Measurements from ENCODE around the gene KIR2DL1.
"Not testable (repeated sequence)": the region's sequence is repeated elsewhere in the genome, so short reads cannot be mapped to it uniquely, and the experiment has no call there.

The KIR2DL1 gene

DNA sequence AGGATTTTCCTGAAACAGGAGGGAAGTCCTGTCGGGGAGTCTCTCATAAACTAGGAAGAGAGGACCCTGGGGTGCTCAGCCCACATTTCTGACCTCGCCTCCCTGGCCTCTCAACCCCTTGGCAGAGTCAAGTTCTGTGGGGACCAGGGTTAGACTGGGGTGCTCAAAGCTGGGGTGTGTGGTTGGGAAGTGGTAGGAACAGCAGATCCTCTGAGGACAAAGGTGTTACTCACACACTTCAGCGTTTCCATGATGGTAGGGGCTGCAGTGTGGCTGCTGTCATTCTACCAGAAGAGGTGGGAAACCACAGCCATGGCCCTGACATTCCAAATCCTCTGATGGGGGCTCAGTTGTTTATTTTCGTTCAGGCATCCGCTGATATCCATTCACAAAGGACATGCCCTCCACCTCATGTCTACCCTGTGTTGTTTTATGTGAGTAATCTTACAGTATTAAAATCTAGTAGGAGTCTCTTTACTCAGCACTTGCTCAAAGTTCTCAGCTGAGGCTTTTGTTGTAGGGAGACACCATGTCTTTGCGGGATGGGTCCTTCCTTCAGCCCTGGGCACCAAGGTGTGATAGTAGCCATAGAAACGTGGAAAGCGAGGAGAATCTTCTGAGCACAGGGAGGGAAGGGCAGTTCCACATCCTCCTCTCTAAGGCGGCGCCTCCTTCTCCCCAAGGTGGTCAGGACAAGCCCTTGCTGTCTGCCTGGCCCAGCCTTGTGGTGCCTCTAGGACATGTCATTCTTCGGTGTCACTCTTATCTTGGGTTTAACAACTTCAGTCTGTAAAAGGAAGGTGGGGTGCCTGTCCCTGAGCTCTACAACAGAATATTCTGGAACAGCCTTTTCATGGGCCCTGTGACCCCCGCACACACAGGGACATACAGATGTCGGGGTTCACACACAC lies 29.8 kb upstream of the KIR2DL1 start:
- no peak overlapping the region for H3K4me3 ChIP-seq (ENCODE audit: low read length)
- H3K9me3 ChIP-seq (ENCODE audit: control insufficient read depth, insufficient read depth, low read length), result peaks cover 20% of the 10 kb centered on the region
- H3K27ac ChIP-seq (ENCODE audit: low read length), result no peak overlapping the region
- WGBS (ENCODE audit: insufficient coverage, insufficient read length), result no CpG with 5 or more reads among the region's 13 CpGs
- no peak for DNase-seq (ENCODE audit: low read depth, low spot score)
- no peaks in the 10 kb centered on the region for H3K4me1 ChIP-seq (ENCODE audit: control insufficient read depth, insufficient read depth, low read length)
- no peaks in the 10 kb centered on the region for H3K27me3 ChIP-seq (ENCODE audit: control insufficient read depth, insufficient read depth, low read length)
- no peaks in the 10 kb centered on the region for H3K36me3 ChIP-seq (ENCODE audit: control insufficient read depth, insufficient read depth, low read length)

DNA sequence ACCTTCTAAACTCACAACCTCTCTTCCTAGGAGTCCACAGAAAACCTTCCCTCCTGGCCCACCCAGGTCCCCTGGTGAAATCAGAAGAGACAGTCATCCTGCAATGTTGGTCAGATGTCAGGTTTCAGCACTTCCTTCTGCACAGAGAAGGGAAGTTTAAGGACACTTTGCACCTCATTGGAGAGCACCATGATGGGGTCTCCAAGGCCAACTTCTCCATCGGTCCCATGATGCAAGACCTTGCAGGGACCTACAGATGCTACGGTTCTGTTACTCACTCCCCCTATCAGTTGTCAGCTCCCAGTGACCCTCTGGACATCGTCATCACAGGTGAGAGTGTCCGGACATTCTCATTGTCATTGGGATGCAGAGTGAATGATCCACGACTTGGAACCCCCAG lies 27.6 kb upstream of the KIR2DL1 start:
- not testable (repeated sequence) for H3K27ac ChIP-seq (ENCODE audit: low read length); H3K27me3 ChIP-seq (ENCODE audit: control insufficient read depth, insufficient read depth, low read length); H3K4me1 ChIP-seq (ENCODE audit: control insufficient read depth, insufficient read depth, low read length); DNase-seq (ENCODE audit: low read depth, low spot score); H3K4me3 ChIP-seq (ENCODE audit: low read length); H3K36me3 ChIP-seq (ENCODE audit: control insufficient read depth, insufficient read depth, low read length)
- peaks cover 19% of the 10 kb centered on the region for H3K9me3 ChIP-seq (ENCODE audit: control insufficient read depth, insufficient read depth, low read length)
- WGBS (ENCODE audit: insufficient coverage, insufficient read length), result no CpG with 5 or more reads among the region's 5 CpGs

DNA sequence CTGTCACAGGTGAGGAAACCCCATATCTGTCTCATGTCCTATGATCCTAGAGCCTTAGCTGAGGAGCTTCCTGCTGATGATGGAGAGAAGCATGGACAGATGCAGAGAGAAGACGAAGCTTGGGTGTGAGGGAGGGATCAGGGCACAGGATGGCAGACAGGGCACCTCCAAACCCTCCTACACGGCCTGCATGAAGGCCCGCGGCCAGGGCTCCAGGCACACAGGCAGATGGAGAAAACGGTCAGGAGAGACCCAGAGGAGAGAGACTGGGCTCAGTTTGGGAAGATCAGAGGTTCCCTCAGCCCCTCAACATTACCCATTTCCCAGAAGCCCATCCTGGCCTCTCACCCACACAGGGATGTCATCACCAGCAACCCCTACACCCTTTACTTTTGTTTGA lies 25.5 kb upstream of the KIR2DL1 start:
- WGBS (ENCODE audit: insufficient coverage, insufficient read length), result no CpG with 5 or more reads among the region's 5 CpGs
- not testable (repeated sequence) for H3K4me3 ChIP-seq (ENCODE audit: low read length); DNase-seq (ENCODE audit: low read depth, low spot score); H3K36me3 ChIP-seq (ENCODE audit: control insufficient read depth, insufficient read depth, low read length); H3K27me3 ChIP-seq (ENCODE audit: control insufficient read depth, insufficient read depth, low read length); H3K27ac ChIP-seq (ENCODE audit: low read length); H3K4me1 ChIP-seq (ENCODE audit: control insufficient read depth, insufficient read depth, low read length)
- peaks cover 13% of the 10 kb centered on the region for H3K9me3 ChIP-seq (ENCODE audit: control insufficient read depth, insufficient read depth, low read length)

DNA sequence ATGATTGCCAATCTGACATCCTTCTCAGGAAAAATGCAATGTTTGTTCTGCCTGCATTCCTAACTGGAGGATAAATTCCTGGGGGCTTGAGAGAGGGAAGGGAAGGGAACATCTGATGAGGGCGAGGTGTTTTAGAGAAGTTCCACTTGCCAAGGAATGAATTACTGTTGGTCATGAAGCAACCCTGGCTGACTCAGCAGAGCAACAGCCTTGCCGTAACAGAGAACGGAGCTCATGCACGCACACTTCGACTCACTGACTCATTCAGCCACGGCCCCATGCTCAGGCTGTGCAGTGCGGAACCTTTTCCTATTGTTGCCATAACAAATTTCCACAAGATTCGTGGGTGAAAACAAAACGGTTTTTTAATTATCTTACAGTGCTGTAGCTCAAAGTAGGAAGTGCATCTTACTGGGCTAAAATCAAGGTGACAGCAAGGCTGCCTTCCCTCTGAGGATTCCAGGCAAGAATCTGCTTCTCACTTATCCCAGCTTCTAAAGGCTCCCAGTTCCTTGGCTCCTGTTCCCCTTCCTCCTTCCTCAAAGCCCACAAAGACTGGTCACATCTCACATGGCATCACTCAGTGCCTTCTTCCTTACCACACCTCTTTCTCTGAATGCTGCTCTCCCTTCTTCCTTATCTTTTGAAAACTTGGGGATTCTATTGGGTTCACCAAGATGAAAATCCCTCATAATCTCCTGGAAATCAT lies 21.8 kb upstream of the KIR2DL1 start:
- not testable (repeated sequence) for H3K36me3 ChIP-seq (ENCODE audit: control insufficient read depth, insufficient read depth, low read length); H3K27ac ChIP-seq (ENCODE audit: low read length); DNase-seq (ENCODE audit: low read depth, low spot score); H3K4me1 ChIP-seq (ENCODE audit: control insufficient read depth, insufficient read depth, low read length); H3K27me3 ChIP-seq (ENCODE audit: control insufficient read depth, insufficient read depth, low read length); H3K9me3 ChIP-seq (ENCODE audit: control insufficient read depth, insufficient read depth, low read length); H3K4me3 ChIP-seq (ENCODE audit: low read length)
- WGBS (ENCODE audit: insufficient coverage, insufficient read length), result no CpG with 5 or more reads among the region's 9 CpGs

DNA sequence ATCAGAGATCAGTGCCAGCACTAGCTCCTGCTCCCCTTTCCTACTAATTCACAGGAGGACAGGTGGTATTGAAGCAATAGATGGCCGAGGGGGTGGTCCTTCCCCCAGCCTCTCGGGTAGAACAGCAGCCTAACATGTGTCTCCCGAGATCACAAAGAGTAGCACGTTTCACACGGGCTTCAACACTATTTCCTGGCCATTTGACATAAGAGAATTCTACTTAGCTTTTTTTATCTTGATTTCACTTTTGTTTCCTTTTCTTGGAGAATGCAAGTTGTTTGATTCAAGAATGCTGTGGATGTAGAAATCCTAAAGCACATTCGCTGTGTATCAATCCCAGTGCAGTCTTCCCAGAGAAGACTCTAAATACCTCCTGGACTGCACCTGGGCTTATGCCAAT lies 19.3 kb upstream of the KIR2DL1 start:
- H3K4me3 ChIP-seq (ENCODE audit: low read length); H3K27me3 ChIP-seq (ENCODE audit: control insufficient read depth, insufficient read depth, low read length); H3K27ac ChIP-seq (ENCODE audit: low read length); DNase-seq (ENCODE audit: low read depth, low spot score); H3K9me3 ChIP-seq (ENCODE audit: control insufficient read depth, insufficient read depth, low read length); H3K4me1 ChIP-seq (ENCODE audit: control insufficient read depth, insufficient read depth, low read length); H3K36me3 ChIP-seq (ENCODE audit: control insufficient read depth, insufficient read depth, low read length): not testable (repeated sequence)
- no CpG with 5 or more reads among the region's 6 CpGs for WGBS (ENCODE audit: insufficient coverage, insufficient read length)

DNA sequence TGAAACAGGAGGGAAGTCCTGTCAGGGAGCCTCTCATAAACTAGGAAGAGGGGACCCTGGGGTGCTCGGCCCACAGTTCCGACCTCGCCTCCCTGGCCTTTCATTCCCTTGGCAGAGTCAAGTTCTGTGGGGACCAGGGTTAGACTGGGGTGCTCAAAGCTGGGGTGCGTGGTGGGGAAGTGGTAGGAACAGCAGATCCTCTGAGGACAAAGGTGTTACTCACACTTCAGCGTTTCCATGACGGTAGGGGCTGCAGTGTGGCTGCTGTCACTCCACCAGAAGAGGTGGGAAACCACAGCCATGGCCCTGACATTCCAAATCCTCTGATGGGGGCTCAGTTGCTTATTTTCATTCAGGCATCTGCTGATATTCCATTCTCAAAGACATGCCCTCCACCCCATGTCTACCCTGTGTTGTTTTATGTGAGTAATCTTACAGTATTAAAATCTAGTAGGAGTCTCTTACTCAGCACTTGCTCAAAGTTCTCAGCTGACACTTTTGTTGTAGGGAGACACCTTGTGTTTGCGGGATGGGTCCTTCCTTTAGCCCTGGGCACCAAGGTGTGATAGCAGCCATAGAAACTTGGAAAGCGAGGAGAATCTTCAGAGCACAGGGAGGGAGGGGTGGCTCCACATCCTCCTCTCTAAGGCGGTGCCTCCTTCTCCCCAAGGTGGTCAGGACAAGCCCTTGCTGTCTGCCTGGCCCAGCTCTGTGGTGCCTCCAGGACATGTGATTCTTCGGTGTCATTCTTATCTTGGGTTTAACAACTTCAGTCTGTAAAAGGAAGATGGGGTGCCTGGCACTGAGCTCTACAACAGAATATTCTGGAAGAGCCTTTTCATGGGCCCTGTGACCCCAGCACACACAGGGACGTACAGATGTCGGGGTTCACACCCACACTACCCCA lies 13.1 kb upstream of the KIR2DL1 start:
- H3K4me1 ChIP-seq (ENCODE audit: control insufficient read depth, insufficient read depth, low read length); H3K27ac ChIP-seq (ENCODE audit: low read length); DNase-seq (ENCODE audit: low read depth, low spot score); H3K4me3 ChIP-seq (ENCODE audit: low read length); H3K36me3 ChIP-seq (ENCODE audit: control insufficient read depth, insufficient read depth, low read length); H3K9me3 ChIP-seq (ENCODE audit: control insufficient read depth, insufficient read depth, low read length); H3K27me3 ChIP-seq (ENCODE audit: control insufficient read depth, insufficient read depth, low read length): not testable (repeated sequence)
- no CpG with 5 or more reads among the region's 12 CpGs for WGBS (ENCODE audit: insufficient coverage, insufficient read length)

DNA sequence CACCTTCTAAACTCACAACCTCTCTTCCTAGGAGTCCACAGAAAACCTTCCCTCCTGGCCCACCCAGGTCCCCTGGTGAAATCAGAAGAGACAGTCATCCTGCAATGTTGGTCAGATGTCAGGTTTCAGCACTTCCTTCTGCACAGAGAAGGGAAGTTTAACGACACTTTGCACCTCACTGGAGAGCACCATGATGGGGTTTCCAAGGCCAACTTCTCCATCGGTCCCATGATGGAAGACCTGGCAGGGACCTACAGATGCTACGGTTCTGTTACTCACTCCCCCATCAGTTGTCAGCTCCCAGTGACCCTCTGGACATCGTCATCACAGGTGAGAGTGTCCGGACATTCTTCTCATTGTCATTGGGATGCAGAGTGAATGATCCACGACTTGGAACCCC lies 11.0 kb upstream of the KIR2DL1 start:
- H3K9me3 ChIP-seq (ENCODE audit: control insufficient read depth, insufficient read depth, low read length); DNase-seq (ENCODE audit: low read depth, low spot score); H3K4me1 ChIP-seq (ENCODE audit: control insufficient read depth, insufficient read depth, low read length); H3K36me3 ChIP-seq (ENCODE audit: control insufficient read depth, insufficient read depth, low read length); H3K27me3 ChIP-seq (ENCODE audit: control insufficient read depth, insufficient read depth, low read length); H3K27ac ChIP-seq (ENCODE audit: low read length); H3K4me3 ChIP-seq (ENCODE audit: low read length): not testable (repeated sequence)
- no CpG with 5 or more reads among the region's 6 CpGs for WGBS (ENCODE audit: insufficient coverage, insufficient read length)

DNA sequence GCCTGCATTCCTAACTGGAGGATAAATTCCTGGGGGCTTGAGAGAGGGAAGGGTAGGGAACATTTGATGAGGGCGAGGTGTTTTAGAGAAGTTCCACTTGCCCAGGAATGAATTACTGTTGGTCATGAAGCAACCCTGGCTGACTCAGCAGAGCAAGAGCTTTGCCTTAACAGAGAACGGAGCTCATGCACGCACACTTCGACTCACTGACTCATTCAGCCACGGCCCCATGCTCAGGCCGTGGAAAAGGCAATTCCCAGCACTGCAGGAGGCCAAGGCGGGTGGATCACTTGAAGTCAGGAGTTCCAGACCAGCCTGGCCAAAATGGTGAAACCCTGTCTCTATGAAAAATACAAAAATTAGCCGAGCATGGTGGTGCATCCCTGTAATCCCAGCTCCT lies 5.4 kb upstream of the KIR2DL1 start:
- H3K27me3 ChIP-seq (ENCODE audit: control insufficient read depth, insufficient read depth, low read length); H3K27ac ChIP-seq (ENCODE audit: low read length); H3K4me3 ChIP-seq (ENCODE audit: low read length); H3K9me3 ChIP-seq (ENCODE audit: control insufficient read depth, insufficient read depth, low read length); H3K4me1 ChIP-seq (ENCODE audit: control insufficient read depth, insufficient read depth, low read length); DNase-seq (ENCODE audit: low read depth, low spot score); H3K36me3 ChIP-seq (ENCODE audit: control insufficient read depth, insufficient read depth, low read length): not testable (repeated sequence)
- no CpG with 5 or more reads among the region's 8 CpGs for WGBS (ENCODE audit: insufficient coverage, insufficient read length)

DNA sequence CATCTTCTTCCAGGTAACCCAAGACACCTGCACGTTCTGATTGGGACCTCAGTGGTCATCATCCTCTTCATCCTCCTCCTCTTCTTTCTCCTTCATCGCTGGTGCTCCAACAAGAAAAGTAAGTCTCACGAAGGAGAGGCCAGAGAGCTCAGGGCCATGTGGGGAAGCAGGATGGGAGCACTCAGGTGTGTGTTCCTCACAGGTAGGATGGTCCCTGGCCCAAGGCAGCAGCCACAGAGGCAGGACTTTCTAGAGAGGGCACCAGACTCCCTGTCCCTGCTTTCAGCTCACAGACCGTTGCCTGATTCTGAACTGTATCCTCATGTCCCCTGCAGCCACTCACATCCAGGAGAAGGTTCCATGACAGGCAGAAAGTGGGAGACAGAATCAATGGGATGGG lies 3.1 kb upstream of the KIR2DL1 start:
- no CpG with 5 or more reads among the region's 4 CpGs for WGBS (ENCODE audit: insufficient coverage, insufficient read length)
- H3K27ac ChIP-seq (ENCODE audit: low read length); H3K27me3 ChIP-seq (ENCODE audit: control insufficient read depth, insufficient read depth, low read length); H3K9me3 ChIP-seq (ENCODE audit: control insufficient read depth, insufficient read depth, low read length); DNase-seq (ENCODE audit: low read depth, low spot score); H3K4me3 ChIP-seq (ENCODE audit: low read length); H3K36me3 ChIP-seq (ENCODE audit: control insufficient read depth, insufficient read depth, low read length); H3K4me1 ChIP-seq (ENCODE audit: control insufficient read depth, insufficient read depth, low read length): not testable (repeated sequence)

DNA sequence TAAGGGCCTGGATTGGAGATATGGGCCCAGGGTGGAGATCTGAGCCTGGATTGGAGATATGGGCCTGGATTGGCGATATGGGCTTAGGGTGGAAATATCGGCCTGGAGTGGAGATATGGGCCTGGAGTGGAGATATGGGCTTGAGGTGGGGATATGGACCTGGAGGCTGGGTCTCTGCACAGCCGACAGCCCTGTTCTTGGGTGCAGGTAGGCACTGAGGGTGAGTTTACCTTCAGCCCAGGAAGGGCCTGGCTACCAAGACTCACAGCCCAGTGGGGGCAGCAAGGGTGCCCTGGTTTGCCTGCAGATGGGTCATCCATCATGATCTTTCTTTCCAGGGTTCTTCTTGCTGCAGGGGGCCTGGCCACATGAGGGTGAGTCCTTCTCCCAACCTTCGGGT lies 918 bp downstream of the KIR2DL1 start:
- no CpG with 5 or more reads among the region's 4 CpGs for WGBS (ENCODE audit: insufficient coverage, insufficient read length)
- H3K4me3 ChIP-seq (ENCODE audit: low read length); H3K4me1 ChIP-seq (ENCODE audit: control insufficient read depth, insufficient read depth, low read length); DNase-seq (ENCODE audit: low read depth, low spot score); H3K36me3 ChIP-seq (ENCODE audit: control insufficient read depth, insufficient read depth, low read length); H3K27me3 ChIP-seq (ENCODE audit: control insufficient read depth, insufficient read depth, low read length); H3K27ac ChIP-seq (ENCODE audit: low read length); H3K9me3 ChIP-seq (ENCODE audit: control insufficient read depth, insufficient read depth, low read length): not testable (repeated sequence)

All from iPS DF 6.9 (cell line).